ENCODE data around the gene MBD2.
"Not testable (repeated sequence)": the region's sequence is repeated elsewhere in the genome, so short reads cannot be mapped to it uniquely, and the experiment has no call there.

Gene MBD2

GRCh38 chr18:54148151-54148550 lies 76.3 kb downstream of the MBD2 start:
- no peak for DNase-seq

- no peak for DNase-seq
Measured at GRCh38 chr18:54147439-54147838, 77.0 kb downstream of the MBD2 start.

- DNase-seq: no peak
Measured at GRCh38 chr18:54141041-54141608, 83.3 kb downstream of the MBD2 start.

GRCh38 chr18:54140641-54141040 lies 83.8 kb downstream of the MBD2 start:
- DNase-seq: no peak

- no peak for DNase-seq
Measured at GRCh38 chr18:54135216-54135615, 89.3 kb downstream of the MBD2 start.

- no peak for DNase-seq
Measured at GRCh38 chr18:54134053-54134452, 90.4 kb downstream of the MBD2 start.

GRCh38 chr18:54130631-54131030 lies 93.8 kb downstream of the MBD2 start:
- no peak for DNase-seq

- DNase-seq: no peak
Measured at GRCh38 chr18:54130177-54130576, 94.3 kb downstream of the MBD2 start.

GRCh38 chr18:54129448-54130067 lies 94.9 kb downstream of the MBD2 start:
- no peak for DNase-seq

- peak; percentile 12 for DNase-seq
Measured at GRCh38 chr18:54127759-54128378, 96.6 kb downstream of the MBD2 start.

GRCh38 chr18:54125429-54125828 lies 99.0 kb downstream of the MBD2 start:
- no peak for DNase-seq

- DNase-seq: not testable (repeated sequence)
Measured at GRCh38 chr18:54123720-54124440, 100.6 kb downstream of the MBD2 start.

GRCh38 chr18:54119524-54120019 lies 104.9 kb downstream of the MBD2 start:
- peak; percentile 23 for DNase-seq

- DNase-seq: no peak
Measured at GRCh38 chr18:54117853-54118773, 106.4 kb downstream of the MBD2 start.

GRCh38 chr18:54116541-54117257 lies 107.8 kb downstream of the MBD2 start:
- DNase-seq: no peak

GRCh38 chr18:54112356-54112755 lies 112.1 kb downstream of the MBD2 start:
- DNase-seq: no peak

GRCh38 chr18:54109131-54109683 lies 115.3 kb downstream of the MBD2 start:
- no peak for DNase-seq

GRCh38 chr18:54102123-54102522 lies 122.3 kb downstream of the MBD2 start:
- no peak for DNase-seq

Measured in NCI-H524 treated with DMSO at 0.1 percent for 48 hours (cell line).